LoVo (cell line): Measurements from ENCODE around the gene PCDHA13.
"Not testable (repeated sequence)": the region's sequence is repeated elsewhere in the genome, so short reads cannot be mapped to it uniquely, and the experiment has no call there.

Experiments used
- DNase-seq: peaks from one replicate; pipeline ENCODE4 v3.0.0-alpha.2; 2016; ENCODE audit warnings: low spot score

The PCDHA13 gene, protein sequence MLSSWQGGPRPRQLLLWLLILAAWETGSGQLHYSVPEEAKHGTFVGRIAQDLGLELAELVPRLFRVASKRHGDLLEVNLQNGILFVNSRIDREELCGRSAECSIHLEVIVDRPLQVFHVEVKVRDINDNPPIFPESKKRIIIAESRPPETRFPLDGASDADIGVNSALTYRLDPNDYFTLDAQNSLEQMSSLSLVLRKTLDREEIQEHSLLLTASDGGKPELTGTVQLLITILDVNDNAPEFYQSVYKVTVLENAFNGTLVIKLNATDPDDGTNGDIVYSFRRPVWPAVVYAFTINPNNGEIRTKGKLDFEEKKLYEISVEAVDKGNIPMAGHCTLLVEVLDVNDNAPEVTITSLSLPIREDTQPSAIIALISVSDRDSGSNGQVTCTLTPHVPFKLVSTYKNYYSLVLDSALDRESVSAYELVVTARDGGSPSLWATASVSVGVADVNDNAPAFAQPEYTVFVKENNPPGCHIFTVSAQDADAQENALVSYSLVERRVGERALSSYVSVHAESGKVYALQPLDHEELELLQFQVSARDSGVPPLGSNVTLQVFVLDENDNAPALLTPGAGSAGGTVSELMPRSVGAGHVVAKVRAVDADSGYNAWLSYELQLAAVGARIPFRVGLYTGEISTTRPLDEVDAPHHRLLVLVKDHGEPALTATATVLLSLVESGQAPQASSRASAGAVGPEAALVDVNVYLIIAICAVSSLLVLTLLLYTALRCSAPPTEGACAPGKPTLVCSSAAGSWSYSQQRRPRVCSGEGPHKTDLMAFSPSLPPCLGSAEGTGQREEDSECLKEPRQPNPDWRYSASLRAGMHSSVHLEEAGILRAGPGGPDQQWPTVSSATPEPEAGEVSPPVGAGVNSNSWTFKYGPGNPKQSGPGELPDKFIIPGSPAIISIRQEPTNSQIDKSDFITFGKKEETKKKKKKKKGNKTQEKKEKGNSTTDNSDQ

DNA sequence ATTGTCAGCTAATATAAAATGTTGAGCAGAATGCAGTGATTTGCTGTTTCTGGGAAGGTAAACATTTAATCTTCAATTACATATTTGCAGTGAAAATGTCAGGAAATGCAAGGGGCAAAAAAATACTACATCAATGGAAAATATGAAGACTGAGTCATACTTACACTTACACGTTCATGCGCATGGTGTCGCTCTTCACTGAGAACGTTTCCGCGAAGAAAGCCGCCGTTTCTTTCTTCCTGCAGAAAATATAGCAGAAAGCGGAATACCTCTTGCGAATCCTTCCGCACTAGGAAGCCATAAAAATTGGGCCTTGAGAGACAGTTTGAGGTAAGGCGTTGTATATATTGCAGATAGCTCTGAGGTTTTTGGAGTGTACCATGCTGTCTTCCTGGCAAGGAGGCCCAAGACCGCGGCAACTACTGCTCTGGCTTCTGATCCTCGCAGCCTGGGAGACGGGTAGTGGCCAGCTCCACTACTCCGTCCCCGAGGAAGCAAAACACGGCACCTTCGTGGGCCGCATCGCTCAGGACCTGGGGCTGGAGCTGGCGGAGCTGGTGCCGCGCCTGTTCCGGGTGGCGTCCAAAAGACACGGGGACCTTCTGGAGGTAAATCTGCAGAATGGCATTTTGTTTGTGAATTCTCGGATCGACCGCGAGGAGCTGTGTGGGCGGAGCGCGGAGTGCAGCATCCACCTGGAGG, at the start of gene PCDHA13:
PCDHA13 (plus strand) TSS at position 236 of the 702 bp plus-strand sequence; CDS start at position 381, 145 bp downstream.
- DNase-seq, result no peak

DNA sequence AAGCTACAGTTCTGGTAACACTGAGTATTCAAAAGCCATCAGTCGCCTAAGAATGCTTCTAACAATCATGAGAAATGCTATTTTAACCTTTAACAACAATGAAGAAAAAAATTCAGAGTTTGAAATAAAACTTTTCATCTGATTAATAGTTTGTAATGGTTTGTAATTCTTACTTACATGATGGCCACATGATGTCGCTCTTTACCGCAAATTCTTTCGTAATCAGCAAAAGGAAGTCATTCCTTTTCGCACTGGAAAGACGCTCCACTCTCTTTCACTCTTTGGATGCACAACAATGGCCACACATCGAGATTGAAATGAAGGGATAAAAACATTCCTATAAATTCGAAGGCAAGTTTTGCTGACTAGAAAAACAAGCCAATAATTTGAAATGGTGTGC, 47.9 kb upstream of the PCDHA13 start, which contains the start of gene PCDHA7:
PCDHA7 (plus strand) TSS at position 277 of the 400 bp plus-strand sequence; CDS start at position 392, 115 bp downstream.
- no peak for DNase-seq

DNA sequence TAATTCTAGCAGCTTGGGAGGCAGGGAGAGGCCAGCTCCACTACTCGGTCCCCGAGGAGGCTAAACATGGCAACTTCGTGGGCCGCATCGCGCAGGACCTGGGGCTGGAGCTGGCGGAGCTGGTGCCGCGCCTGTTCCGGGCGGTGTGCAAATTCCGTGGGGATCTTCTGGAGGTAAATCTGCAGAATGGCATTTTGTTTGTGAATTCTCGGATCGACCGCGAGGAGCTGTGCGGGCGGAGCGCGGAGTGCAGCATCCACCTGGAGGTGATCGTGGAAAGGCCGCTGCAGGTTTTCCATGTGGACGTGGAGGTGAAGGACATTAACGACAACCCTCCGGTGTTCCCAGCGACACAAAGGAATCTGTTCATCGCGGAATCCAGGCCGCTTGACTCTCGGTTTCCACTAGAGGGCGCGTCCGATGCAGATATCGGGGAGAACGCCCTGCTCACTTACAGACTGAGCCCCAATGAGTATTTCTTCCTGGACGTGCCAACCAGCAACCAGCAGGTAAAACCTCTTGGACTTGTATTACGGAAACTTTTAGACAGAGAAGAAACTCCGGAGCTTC, 47.4 kb upstream of the PCDHA13 start:
- DNase-seq, result not testable (repeated sequence)

DNA sequence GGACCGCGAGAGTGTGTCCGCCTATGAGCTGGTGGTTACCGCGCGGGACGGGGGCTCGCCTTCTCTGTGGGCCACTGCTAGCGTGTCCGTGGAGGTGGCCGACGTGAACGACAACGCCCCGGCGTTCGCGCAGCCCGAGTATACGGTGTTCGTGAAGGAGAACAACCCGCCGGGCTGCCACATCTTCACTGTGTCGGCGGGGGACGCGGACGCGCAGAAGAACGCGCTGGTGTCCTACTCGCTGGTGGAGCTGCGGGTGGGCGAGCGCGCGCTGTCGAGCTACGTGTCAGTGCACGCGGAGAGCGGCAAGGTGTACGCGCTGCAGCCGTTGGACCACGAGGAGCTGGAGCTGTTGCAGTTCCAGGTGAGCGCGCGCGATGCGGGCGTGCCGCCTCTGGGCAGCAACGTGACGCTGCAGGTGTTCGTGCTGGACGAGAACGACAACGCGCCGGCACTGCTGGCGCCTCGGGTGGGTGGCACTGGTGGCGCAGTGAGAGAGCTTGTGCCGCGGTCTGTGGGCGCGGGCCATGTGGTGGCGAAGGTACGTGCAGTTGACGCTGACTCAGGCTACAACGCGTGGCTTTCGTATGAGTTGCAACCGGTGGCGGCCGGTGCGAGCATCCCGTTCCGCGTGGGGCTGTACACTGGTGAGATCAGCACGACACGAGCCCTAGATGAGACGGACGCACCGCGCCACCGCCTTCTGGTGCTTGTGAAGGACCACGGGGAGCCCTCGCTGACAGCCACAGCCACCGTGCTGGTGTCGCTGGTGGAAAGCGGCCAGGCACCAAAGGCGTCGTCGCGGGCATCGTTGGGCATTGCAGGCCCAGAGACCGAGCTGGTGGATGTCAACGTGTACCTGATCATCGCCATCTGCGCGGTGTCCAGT, 46.1 kb upstream of the PCDHA13 start:
- DNase-seq, result no peak

DNA sequence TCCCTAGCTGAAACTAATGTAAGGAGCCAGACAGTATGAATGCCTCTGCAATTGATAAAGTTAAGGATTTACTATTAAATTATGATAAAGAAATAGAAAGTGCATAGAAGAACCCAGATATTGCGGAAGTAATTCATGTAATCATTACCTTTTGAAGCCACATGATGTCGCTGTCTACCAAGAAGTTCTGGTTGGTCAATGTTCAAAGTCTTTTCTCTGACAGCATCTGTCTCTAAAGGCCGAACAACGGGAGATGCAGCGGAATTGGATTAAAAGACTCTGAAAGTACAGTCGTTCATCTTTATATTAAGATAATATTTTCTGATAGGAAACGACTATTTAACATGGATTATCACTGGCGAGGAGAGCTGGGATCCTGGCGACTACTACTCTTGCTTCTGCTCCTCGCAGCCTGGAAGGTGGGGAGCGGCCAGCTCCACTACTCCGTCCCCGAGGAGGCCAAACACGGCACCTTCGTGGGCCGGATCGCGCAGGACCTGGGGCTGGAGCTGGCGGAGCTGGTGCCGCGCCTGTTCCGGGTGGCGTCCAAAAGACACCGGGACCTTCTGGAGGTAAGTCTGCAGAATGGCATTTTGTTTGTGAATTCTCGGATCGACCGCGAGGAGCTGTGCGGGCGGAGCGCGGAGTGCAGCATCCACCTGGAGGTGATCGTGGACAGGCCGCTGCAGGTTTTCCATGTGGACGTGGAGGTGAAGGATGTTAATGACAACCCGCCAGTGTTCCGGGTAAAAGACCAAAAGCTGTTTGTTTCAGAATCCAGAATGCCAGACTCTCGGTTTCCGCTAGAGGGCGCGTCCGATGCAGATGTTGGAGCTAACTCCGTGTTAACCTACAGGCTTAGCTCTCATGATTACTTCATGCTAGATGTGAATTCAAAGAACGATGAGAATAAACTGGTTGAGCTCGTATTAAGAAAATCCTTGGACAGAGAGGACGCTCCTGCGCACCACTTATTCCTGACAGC, 40.7 kb upstream of the PCDHA13 start, which contains the start of gene PCDHA8:
PCDHA8 (plus strand) TSS at position 210 of the 985 bp plus-strand sequence; CDS start at position 345, 135 bp downstream.
- DNase-seq, result peak; percentile 60

DNA sequence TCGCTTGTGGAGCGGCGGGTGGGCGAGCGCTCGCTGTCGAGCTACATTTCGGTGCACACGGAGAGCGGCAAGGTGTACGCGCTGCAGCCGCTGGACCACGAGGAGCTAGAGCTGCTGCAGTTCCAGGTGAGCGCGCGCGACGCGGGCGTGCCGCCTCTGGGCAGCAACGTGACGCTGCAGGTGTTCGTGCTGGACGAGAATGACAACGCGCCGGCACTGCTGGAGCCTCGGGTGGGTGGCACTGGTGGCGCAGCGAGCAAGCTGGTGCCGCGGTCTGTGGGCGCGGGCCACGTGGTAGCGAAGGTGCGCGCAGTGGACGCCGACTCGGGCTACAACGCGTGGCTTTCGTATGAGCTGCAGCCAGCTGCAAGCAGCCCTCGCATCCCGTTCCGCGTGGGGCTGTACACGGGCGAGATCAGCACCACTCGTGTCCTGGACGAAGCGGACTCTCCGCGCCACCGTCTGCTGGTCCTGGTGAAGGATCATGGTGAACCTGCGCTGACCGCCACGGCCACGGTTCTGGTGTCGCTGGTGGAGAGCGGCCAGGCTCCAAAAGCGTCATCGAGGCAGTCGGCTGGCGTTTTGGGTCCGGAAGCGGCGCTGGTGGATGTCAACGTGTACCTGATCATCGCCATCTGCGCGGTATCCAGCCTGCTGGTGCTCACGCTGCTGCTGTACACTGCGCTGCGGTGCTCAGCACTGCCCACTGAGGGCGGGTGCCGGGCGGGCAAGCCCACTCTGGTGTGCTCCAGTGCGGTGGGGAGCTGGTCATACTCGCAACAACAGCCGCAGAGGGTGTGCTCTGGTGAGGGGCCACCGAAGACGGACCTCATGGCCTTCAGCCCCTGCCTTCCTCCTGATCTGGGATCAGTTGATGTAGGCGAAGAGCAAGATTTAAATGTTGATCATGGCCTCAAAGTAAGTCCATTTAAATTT, 38.9 kb upstream of the PCDHA13 start:
- DNase-seq, result no peak

DNA sequence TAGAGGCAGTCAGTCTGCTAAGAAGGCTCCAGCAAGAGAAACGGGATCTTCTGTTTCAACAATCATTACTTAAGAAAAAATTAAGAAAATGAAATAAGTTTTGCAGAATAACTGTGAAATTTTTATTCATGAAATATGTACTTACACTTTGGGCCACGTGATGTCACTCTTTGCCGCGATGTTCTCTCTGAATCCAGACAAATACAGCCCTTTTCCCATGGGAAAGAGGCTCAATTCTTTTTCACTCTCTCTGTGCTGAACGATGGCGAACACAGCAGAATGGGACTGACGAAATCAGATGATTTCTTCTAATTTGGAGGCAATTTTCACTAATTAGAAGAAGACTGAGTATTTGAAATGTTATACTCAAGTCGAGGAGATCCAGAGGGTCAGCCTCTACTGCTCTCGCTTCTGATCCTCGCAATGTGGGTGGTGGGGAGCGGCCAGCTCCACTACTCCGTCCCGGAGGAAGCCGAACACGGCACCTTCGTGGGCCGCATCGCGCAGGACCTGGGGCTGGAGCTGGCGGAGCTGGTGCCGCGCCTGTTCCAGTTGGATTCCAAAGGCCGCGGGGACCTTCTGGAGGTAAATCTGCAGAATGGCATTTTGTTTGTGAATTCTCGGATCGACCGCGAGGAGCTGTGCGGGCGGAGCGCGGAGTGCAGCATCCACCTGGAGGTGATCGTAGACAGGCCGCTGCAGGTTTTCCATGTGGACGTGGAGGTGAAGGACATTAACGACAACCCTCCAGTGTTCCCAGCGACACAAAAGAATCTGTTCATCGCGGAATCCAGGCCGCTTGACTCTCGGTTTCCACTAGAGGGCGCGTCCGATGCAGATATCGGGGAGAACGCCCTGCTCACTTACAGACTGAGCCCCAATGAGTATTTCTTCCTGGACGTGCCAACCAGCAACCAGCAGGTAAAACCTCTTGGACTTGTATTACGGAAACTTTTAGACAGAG, 33.5 kb upstream of the PCDHA13 start, which contains the start of gene PCDHA9:
PCDHA9 (plus strand) TSS at position 244 of the 964 bp plus-strand sequence; CDS start at position 358, 114 bp downstream.
- DNase-seq, result not testable (repeated sequence)

DNA sequence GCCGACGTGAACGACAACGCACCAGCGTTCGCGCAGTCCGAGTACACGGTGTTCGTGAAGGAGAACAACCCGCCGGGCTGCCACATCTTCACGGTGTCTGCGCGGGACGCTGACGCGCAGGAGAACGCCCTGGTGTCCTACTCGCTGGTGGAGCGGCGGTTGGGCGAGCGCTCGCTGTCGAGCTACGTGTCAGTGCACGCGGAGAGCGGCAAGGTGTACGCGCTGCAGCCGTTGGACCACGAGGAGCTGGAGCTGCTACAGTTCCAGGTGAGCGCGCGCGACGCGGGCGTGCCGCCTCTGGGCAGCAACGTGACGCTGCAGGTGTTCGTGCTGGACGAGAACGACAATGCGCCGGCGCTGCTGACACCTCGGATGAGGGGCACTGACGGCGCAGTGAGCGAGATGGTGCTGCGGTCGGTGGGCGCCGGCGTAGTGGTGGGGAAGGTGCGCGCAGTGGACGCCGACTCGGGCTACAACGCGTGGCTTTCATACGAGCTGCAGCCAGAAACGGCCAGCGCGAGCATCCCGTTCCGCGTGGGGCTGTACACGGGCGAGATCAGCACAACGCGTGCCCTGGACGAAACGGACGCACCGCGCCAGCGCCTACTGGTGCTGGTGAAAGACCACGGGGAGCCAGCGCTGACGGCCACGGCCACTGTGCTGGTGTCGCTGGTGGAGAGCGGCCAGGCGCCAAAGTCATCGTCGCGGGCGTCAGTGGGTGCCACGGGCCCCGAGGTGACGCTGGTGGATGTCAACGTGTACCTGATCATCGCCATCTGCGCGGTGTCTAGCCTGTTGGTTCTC, 31.9 kb upstream of the PCDHA13 start:
- DNase-seq, result not testable (repeated sequence)

DNA sequence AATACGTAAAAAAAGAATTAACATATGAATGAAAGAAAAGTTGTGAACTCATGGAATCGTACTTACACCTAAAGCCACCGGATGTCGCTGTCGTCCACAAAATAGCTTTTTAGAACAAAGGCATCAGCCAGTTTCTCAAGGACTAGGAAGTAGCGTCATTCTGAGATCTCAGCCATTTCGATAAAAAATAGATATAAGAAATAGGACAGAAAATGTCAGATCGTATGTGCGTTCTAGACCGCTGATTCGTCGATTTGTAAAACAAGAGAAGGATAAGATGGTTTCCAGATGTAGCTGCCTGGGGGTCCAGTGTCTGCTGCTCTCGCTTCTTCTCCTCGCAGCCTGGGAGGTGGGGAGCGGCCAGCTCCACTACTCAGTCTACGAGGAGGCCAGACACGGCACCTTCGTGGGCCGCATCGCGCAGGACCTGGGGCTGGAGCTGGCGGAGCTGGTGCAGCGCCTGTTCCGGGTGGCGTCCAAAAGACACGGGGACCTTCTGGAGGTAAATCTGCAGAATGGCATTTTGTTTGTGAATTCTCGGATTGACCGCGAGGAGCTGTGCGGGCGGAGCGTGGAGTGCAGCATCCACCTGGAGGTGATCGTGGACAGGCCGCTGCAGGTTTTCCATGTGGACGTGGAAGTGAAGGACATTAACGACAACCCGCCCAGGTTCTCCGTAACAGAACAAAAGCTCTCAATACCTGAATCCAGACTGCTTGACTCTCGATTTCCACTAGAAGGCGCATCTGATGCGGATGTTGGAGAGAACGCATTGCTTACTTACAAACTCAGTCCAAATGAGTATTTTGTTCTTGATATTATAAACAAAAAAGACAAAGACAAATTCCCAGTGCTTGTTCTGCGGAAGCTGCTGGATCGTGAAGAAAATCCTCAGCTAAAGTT, 25.9 kb upstream of the PCDHA13 start, which contains the start of gene PCDHA10:
PCDHA10 (plus strand) TSS at position 126 of the 903 bp plus-strand sequence; CDS start at position 278, 152 bp downstream.
- no peak for DNase-seq

DNA sequence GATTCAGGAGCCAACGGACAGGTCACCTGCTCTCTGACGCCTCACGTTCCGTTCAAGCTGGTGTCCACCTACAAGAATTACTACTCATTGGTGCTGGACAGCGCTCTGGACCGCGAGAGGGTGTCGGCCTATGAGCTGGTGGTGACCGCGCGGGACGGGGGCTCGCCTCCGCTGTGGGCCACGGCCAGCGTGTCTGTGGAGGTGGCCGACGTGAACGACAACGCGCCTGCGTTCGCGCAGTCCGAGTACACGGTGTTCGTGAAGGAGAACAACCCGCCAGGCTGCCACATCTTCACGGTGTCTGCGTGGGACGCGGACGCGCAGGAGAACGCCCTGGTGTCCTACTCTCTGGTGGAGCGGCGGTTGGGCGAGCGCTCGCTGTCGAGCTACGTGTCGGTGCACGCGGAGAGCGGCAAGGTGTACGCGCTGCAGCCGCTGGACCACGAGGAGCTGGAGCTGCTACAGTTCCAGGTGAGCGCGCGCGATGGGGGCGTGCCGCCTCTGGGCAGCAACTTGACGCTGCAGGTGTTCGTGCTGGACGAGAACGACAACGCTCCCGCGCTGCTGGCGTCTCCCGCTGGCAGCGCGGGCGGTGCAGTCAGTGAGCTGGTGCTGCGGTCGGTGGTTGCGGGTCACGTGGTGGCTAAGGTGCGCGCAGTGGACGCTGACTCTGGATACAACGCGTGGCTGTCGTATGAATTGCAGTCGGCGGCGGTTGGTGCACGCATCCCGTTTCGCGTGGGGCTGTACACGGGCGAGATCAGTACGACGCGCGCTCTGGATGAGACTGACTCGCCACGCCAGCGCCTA, 24.5 kb upstream of the PCDHA13 start:
- no peak for DNase-seq

DNA sequence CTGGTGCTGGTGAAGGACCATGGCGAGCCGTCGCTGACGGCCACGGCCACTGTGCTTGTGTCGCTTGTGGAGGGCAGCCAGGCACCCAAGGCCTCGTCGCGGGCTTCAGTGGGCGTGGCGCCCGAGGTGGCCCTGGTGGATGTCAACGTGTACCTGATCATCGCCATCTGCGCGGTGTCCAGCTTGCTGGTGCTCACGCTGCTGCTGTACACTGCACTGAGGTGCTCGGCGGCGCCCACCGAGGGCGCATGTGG, 24.0 kb upstream of the PCDHA13 start:
- no peak for DNase-seq

DNA sequence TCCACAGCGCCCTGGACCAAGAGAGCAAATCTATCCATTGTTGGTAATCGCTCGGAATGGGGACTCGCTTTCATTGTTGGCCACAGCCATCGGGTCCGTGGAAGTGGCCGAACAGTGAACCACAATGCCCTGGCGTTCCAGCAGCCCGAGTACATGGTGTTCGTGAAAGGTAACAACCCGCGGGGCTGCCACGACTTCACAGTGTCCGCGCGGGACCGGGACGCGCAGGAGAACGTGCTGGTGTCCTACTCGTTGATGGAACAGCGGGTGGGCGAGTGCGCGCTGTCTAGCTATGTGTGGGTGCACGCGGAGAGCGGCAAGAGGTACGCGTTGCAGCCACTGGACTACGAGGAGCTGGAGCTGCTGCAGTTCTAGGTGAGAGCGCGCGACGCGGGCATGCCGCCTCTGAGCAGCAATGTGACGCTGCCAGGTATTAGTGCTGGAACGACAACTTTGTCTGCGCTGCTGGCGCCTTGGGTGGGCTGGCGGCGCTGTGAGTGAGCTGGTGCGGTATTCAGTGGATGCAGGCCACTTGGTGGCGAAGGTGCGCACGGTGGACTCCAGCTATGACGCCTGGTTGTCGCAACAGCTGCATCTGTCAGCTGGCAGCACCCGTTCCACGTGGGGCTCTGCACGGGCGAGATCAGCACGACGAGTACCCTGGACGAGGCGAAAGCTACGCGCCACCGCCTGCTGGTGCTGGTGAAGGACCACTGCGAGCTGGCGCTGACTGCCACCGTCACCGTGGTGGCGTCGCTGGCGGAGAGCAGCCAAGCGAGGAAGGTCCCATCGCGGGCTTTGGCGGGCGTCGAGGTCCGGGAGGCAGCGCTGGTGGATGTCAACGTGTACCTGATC, 19.3 kb upstream of the PCDHA13 start:
- no peak for DNase-seq
